Measurements from ENCODE around the gene RTP5. TPM values are rescaled to one million over a fixed set of nuclear protein-coding genes. Genes with fewer than 3 reads are reported as not detected.
"Not testable (repeated sequence)": the region's sequence is repeated elsewhere in the genome, so short reads cannot be mapped to it uniquely, and the experiment has no call there.

RTP5 gene
- not detected in 2 replicates for total RNA-seq (ENCODE audit: low replicate concordance)
- long read RNA-seq, result 0 reads

DNA sequence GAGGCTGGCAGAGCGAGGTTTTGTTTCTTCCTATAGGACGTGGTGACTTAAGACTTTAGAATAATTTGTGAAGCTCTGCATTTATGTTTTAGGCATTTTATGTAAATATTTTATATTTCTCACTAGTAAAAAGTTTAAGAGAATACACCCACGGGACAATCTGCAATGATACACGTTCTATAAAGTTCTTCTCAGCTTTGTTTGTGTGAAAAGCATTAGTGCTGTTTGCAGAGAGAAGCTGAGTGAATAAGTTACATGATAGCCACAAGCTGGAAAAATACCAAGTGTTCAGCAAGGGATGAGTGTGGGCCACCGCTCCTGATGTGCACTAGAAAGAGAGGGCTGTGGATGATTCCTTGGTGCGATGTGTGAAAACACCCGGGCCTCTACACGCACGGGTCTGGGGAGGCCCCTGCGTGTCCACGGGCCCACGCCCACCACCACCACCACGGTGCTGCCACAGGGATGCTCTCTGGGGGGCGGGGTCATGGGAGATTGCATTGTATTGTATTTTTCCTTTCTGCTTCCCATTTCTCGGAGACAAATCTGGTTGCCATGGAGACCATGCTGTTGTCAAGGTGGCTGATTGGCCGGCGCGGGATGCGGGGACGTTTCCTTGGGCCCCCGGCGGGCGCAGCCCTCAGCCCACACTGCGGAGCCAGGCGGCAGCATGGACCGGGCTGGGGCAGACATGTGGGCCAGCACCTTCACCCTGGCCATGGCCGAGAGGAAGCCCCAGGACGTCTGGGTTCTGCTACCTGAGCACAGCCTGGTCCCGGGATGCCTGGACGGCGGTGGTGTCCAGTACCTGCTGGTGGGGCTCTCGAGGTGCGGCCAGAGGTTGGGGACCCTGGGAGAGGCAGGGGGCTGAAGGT, at the start of gene RTP5:
Gene RTP5, plus strand, starts transcription at position 643 of the 875 bp plus-strand sequence. Its CDS starts 28 bp downstream, at position 671.
- H3K27me3 Mint-ChIP-seq, result peaks cover 20% of the 10 kb centered on the region
- TF ChIP-seq, protein P1, sequence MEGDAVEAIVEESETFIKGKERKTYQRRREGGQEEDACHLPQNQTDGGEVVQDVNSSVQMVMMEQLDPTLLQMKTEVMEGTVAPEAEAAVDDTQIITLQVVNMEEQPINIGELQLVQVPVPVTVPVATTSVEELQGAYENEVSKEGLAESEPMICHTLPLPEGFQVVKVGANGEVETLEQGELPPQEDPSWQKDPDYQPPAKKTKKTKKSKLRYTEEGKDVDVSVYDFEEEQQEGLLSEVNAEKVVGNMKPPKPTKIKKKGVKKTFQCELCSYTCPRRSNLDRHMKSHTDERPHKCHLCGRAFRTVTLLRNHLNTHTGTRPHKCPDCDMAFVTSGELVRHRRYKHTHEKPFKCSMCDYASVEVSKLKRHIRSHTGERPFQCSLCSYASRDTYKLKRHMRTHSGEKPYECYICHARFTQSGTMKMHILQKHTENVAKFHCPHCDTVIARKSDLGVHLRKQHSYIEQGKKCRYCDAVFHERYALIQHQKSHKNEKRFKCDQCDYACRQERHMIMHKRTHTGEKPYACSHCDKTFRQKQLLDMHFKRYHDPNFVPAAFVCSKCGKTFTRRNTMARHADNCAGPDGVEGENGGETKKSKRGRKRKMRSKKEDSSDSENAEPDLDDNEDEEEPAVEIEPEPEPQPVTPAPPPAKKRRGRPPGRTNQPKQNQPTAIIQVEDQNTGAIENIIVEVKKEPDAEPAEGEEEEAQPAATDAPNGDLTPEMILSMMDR (conservative IDR thresholded peaks at IDR 0.05), result no peak
- H3K27ac Mint-ChIP-seq, result no peak within 1 kb of the TSS
- H3K4me1 Mint-ChIP-seq (ENCODE audit: unreplicated experiment), result peaks cover 8% of the 10 kb centered on the region
- DNase-seq (ENCODE audit: extremely low spot score, unreplicated experiment), result no peak
- no peak within 1 kb of the TSS for H3K4me3 Mint-ChIP-seq
- peaks cover under 1% of the 10 kb centered on the region for H3K9me3 Mint-ChIP-seq
- H3K36me3 Mint-ChIP-seq, result no peaks in the 10 kb centered on the region

DNA sequence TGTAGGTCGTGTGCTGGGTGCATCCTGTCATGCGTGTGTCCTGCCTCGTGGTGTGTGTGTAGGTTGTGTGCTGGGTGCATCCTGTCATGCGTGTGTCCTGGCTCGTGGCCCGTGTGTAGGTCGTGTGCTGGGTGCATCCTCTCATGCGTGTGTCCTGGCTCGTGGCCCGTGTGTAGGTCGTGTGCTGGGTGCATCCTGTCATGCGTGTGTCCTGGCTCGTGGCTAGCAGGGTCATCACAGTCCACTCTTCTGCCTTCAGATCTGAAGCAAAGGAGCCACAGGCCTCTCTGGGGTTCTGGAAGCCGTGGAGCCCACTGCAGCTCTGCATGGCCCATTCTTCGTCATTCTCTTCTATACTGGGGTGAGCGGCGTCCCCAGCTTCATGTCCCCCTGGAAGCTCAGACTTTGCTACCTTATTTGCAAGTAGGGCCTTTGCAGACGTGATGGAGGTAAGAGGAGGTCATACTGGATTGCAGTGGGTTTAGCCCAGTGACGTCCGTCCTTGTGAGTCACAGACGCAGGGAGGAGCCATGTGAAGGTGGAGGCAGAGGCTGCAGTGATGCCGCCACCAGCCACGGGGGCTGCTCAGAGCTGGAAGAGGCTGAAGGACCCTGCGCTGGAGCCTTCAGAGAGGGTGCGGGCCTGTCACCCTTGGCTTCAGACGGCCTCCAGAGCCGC, 49.4 kb upstream of the RTP5 start:
- H3K27ac Mint-ChIP-seq; H3K4me3 Mint-ChIP-seq; DNase-seq (ENCODE audit: extremely low spot score, unreplicated experiment); H3K4me1 Mint-ChIP-seq (ENCODE audit: unreplicated experiment); H3K9me3 Mint-ChIP-seq; H3K36me3 Mint-ChIP-seq: not testable (repeated sequence)
- H3K27me3 Mint-ChIP-seq, result peaks cover 12% of the 10 kb centered on the region

DNA sequence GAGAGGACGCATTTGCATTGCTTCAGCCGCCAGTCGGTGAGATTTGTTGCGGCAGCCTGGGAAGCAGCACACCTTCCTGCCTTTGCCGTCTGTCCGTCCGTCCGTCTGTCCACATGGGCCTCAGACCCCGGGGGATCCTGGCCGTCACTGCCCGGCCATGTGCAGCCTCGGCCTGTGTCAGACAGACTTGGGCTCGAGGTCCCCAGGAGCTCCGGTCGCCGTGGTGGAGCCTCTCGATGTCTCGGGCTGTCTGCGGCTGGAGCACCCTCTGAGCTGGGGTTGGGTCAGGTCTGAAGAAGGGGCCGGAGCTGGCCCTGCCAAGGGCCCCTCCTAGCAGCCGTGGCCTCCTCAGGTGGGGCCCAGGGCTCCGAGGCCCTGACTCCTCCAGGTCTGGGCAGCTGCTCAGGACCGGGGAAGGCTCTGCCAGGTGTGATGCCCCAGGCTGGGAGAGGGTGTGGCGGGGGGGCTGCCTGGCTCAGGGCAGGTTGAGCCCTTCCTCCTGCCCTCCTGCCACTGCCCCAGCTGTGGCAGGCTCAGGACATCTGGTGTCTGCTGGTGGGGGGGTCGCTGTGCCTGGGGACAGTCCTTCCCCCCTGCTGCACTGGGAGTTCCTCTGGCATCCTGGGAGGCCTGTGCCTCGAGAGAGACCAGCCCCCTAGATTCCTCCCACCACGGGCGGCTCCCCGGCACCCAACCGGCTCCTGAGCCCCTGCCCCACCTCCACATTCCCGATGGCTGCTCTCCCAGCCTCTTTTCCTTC, 48.7 kb upstream of the RTP5 start:
- H3K27ac Mint-ChIP-seq, result no peak overlapping the region
- no peaks in the 10 kb centered on the region for H3K36me3 Mint-ChIP-seq
- H3K4me3 Mint-ChIP-seq, result no peak overlapping the region
- peaks cover 10% of the 10 kb centered on the region for H3K9me3 Mint-ChIP-seq
- DNase-seq (ENCODE audit: extremely low spot score, unreplicated experiment), result no peak
- H3K27me3 Mint-ChIP-seq, result peaks cover 12% of the 10 kb centered on the region
- TF ChIP-seq, protein P1 (conservative IDR thresholded peaks at IDR 0.05), result no peak
- H3K4me1 Mint-ChIP-seq (ENCODE audit: unreplicated experiment), result peaks cover 3% of the 10 kb centered on the region

DNA sequence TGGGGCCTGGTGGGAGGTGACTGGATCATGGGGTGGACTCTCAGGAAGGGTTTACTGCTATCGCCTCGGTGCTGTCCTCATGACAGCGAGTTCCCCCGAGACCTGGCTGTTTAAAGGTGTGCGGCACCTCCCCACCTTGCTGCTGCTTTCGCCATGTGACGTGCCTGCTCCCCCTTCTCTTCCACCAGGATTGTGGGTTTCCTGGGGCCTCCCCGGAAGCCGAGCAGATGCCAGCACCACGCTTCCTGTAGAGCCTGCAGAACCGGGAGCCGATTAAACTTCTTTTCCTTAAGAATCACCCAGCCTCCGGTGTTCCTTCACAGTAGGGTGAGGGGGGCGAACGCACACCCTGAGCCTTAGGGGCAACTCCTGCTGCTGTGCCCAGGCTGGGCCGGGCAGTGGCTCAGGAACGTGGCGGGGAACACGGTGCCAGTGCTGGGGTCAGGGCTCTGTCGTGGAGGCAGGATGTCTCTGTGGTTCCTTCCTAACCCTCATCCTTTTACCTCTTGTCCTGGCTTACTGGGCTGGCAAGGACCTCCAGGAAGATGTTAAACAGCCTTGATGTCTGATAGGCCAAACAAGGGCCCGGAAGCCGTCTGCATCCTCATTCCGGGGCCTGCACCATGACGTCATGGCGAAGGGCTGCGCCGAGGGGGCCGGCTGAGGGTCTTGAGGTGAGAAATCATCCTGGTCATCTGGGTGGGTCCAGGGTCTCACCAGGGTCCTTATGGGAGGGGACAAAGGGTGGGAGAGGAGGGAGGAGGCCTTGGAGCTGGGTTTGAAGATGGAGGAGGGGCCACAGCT, 47.9 kb upstream of the RTP5 start:
- Mint-ChIP-seq H3K4me1 (ENCODE audit: unreplicated experiment) (peaks cover 3% of the 10 kb centered on the region), H3K4me3 (no peak overlapping the region), H3K27me3 (peaks cover 14% of the 10 kb centered on the region), H3K36me3 (no peaks in the 10 kb centered on the region), H3K27ac (no peak overlapping the region), H3K9me3 (peaks cover 10% of the 10 kb centered on the region)
- DNase-seq (ENCODE audit: extremely low spot score, unreplicated experiment), result no peak
- TF ChIP-seq, protein P1 (conservative IDR thresholded peaks at IDR 0.05), result no peak

DNA sequence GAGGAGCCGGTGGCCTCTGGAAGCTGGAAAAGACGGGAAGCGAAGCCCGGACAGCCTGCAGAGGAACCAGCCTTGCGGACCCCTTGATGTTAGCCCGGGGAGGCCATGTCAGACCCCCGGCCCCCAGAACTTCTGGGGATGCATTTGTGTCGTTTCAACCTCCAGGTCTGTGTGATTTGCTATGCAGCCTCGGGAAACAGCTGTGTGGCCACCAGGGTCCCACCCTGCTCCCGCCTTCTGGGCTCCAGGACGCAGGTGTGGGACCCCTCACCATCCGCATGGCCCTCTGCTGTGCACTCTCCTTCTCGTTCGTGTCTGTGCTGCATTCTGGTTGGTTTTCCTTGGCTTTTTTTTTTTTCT, 47.3 kb upstream of the RTP5 start:
- H3K27me3 Mint-ChIP-seq, result peaks cover 16% of the 10 kb centered on the region
- DNase-seq (ENCODE audit: extremely low spot score, unreplicated experiment), result no peak
- TF ChIP-seq, protein P1 (conservative IDR thresholded peaks at IDR 0.05), result no peak
- peaks cover 11% of the 10 kb centered on the region for H3K9me3 Mint-ChIP-seq
- no peaks in the 10 kb centered on the region for H3K36me3 Mint-ChIP-seq
- peaks cover 3% of the 10 kb centered on the region for H3K4me1 Mint-ChIP-seq (ENCODE audit: unreplicated experiment)
- H3K4me3 Mint-ChIP-seq, result no peak overlapping the region
- no peak overlapping the region for H3K27ac Mint-ChIP-seq

DNA sequence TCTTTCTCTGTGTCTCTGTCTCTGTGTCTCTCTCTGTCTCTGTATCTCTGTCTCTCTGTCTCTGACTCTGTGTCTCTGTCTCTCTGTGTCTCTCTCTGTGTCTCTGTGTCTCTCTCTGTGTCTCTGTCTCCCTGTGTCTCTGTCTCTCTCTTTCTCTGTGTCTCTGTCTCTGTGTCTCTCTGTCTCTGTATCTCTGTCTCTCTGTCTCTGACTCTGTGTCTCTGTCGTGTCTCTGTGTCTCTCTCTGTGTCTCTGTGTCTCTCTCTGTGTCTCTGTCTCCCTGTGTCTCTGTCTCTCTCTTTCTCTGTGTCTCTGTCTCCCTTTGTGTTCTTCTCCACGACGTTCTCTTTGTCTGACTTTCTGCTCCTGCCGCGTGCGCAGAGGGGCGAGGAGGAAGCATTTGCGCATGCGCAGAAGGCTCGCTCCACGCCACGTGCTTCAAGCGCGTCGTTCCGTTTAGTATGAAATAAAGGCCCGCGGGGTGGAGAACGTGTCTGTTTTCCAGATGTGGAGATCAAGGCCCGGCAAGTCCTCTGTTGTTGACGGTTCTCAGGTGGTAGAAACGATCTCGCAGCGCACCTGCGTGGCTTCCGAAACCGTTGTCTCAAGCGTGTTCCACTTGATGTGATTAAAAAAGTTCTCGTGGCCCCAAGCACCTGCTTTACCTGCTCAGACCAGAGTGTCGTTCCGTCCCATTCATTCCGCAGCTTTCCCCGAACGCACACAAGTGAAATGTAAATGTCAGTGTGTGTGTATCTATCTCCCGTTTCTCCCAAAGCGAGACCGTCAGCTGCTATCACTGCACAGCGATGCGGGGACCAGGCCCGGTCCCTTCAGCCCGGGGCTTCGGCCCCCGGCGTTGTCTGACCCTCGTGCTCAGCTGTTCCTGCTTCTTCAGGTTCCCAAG, 45.7 kb upstream of the RTP5 start:
- H3K4me3 Mint-ChIP-seq, result peak overlapping the region; percentile 31
- peak overlapping the region; percentile 58 for H3K27ac Mint-ChIP-seq
- peaks cover 18% of the 10 kb centered on the region for H3K27me3 Mint-ChIP-seq
- H3K4me1 Mint-ChIP-seq (ENCODE audit: unreplicated experiment); H3K36me3 Mint-ChIP-seq; DNase-seq (ENCODE audit: extremely low spot score, unreplicated experiment): not testable (repeated sequence)
- peaks cover 19% of the 10 kb centered on the region for H3K9me3 Mint-ChIP-seq

Data from type B pancreatic cell (in vitro differentiated cells).